ENCODE data around the gene BTBD9. TPM values are rescaled to one million over a fixed set of nuclear protein-coding genes. Genes with fewer than 3 reads are reported as not detected.
A peak's percentile ranks its signal among the peaks of the same experiment; 100 is the strongest.

Gene BTBD9
- total and polyA plus RNA-seq, 9 of the 15 experiments (the other 6 are each of a cell fraction or from before 2014, with no cell fraction given): 0.08 to 1.6 (median 0.58) TPM

DNA sequence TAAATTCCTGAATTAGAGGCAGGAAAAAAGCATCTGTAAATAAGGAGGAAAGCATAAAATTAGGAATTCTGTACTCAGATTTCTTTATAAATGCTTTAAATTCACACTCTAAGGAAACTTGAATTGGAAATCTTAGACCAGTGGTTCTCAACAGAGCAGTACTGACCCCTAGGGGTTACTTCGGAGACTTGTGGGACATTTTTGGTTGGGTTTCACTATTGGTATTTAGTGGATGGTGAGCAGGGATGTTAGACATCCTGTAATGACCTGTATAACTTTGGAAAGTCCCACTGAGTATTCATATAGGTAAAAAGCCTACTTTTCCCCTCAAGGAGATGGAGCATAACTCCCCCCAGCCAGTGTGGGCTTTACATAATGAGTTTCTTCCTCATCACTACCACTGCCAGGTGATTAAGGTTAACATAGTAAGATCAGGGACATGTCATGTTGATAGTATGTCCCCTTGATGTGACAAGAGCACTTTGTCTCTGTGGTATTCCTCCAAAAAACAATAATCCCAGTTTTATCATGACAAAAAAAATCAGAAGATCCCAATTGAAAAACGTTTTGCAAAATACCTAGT, 32.2 kb upstream of the BTBD9 start (continued):
- TF ChIP-seq, protein P1, sequence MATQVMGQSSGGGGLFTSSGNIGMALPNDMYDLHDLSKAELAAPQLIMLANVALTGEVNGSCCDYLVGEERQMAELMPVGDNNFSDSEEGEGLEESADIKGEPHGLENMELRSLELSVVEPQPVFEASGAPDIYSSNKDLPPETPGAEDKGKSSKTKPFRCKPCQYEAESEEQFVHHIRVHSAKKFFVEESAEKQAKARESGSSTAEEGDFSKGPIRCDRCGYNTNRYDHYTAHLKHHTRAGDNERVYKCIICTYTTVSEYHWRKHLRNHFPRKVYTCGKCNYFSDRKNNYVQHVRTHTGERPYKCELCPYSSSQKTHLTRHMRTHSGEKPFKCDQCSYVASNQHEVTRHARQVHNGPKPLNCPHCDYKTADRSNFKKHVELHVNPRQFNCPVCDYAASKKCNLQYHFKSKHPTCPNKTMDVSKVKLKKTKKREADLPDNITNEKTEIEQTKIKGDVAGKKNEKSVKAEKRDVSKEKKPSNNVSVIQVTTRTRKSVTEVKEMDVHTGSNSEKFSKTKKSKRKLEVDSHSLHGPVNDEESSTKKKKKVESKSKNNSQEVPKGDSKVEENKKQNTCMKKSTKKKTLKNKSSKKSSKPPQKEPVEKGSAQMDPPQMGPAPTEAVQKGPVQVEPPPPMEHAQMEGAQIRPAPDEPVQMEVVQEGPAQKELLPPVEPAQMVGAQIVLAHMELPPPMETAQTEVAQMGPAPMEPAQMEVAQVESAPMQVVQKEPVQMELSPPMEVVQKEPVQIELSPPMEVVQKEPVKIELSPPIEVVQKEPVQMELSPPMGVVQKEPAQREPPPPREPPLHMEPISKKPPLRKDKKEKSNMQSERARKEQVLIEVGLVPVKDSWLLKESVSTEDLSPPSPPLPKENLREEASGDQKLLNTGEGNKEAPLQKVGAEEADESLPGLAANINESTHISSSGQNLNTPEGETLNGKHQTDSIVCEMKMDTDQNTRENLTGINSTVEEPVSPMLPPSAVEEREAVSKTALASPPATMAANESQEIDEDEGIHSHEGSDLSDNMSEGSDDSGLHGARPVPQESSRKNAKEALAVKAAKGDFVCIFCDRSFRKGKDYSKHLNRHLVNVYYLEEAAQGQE (IDR thresholded peaks at IDR 0.05; ENCODE audit: borderline replicate concordance): peak; percentile 29; the same call in 1 of the 2 replicates
- TF ChIP-seq, protein P1 (CRISPR knock-in tag; IDR thresholded peaks at IDR 0.05; ENCODE audit: low read depth): no peak
